Activated CD4-positive, alpha-beta T cell treated with anti-CD3 and anti-CD28 coated beads, Interleukin-2, amount 50 U/mL, for 48 hours (primary cell): ENCODE results near the gene LGR6.
"Not testable (repeated sequence)": the region's sequence is repeated elsewhere in the genome, so short reads cannot be mapped to it uniquely, and the experiment has no call there.

ENCODE experiments used
- DNase-seq, 2 experiments: peaks; one replicate each; pipeline ENCODE4 v3.0.0-alpha.2; 2020

LGR6 gene

GRCh38 chr1:202224453-202224852, 30.9 kb downstream of the LGR6 start:
- DNase-seq: no peak

- no peak for DNase-seq
Measured at GRCh38 chr1:202225131-202225530, 31.5 kb downstream of the LGR6 start.

- DNase-seq: no peak
Measured at GRCh38 chr1:202227053-202227672, 33.6 kb downstream of the LGR6 start.

GRCh38 chr1:202227997-202228401, 34.4 kb downstream of the LGR6 start:
- no peak for DNase-seq

- no peak for DNase-seq
Measured at GRCh38 chr1:202228484-202229122, 35.0 kb downstream of the LGR6 start.

GRCh38 chr1:202229376-202229775, 35.8 kb downstream of the LGR6 start:
- DNase-seq: no peak

- no peak for DNase-seq
Measured at GRCh38 chr1:202230061-202230938, 36.7 kb downstream of the LGR6 start.

- no peak for DNase-seq
Measured at GRCh38 chr1:202230939-202231645, 37.5 kb downstream of the LGR6 start.

GRCh38 chr1:202233171-202233570, 39.6 kb downstream of the LGR6 start:
- no peak for DNase-seq

GRCh38 chr1:202233804-202234203, 40.2 kb downstream of the LGR6 start:
- no peak for DNase-seq

GRCh38 chr1:202234331-202235002, 40.9 kb downstream of the LGR6 start:
- no peak for DNase-seq

GRCh38 chr1:202235003-202235660, 41.5 kb downstream of the LGR6 start:
- DNase-seq: no peak

GRCh38 chr1:202235856-202236837, 42.5 kb downstream of the LGR6 start:
- DNase-seq: peak; percentile 82 to 86

- DNase-seq: peak; percentile 29 to 47
Measured at GRCh38 chr1:202237052-202237451, 43.5 kb downstream of the LGR6 start.

- DNase-seq: no peak
Measured at GRCh38 chr1:202238914-202239313, 45.3 kb downstream of the LGR6 start.

- not testable (repeated sequence) for DNase-seq
Measured at GRCh38 chr1:202240226-202240625, 46.6 kb downstream of the LGR6 start.

GRCh38 chr1:202240956-202241355, 47.4 kb downstream of the LGR6 start:
- DNase-seq: no peak

GRCh38 chr1:202241376-202242079, 47.9 kb downstream of the LGR6 start:
- no peak for DNase-seq

- DNase-seq: no peak
Measured at GRCh38 chr1:202242080-202242419, 48.5 kb downstream of the LGR6 start.

- no peak for DNase-seq
Measured at GRCh38 chr1:202243006-202243405, 49.4 kb downstream of the LGR6 start.
